Measurements from ENCODE around the gene CDCA7.
"Not testable (repeated sequence)": the region's sequence is repeated elsewhere in the genome, so short reads cannot be mapped to it uniquely, and the experiment has no call there.

CDCA7 gene

DNA sequence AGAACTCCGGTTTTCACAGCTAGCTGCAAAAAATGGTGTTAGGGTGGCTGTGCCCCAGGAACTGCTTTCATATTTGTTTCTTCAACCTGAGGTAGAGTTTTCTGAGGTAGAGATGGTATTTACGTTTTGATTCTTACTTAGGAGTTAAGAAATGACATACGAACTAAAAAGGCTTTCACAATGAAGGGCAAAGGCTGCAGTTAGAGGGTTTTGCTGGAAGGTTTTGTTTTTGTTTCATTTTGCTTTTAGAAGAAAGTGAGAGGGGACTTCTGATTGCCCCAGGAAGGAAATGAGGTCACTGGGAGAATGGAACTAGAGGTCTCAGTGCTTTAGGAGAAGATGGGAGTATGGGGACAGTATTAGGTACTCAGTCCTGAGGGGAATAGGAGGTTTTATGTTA lies 15.5 kb downstream of the CDCA7 start:
- no peak overlapping the region for H3K27ac ChIP-seq
- TF ChIP-seq, protein P1, sequence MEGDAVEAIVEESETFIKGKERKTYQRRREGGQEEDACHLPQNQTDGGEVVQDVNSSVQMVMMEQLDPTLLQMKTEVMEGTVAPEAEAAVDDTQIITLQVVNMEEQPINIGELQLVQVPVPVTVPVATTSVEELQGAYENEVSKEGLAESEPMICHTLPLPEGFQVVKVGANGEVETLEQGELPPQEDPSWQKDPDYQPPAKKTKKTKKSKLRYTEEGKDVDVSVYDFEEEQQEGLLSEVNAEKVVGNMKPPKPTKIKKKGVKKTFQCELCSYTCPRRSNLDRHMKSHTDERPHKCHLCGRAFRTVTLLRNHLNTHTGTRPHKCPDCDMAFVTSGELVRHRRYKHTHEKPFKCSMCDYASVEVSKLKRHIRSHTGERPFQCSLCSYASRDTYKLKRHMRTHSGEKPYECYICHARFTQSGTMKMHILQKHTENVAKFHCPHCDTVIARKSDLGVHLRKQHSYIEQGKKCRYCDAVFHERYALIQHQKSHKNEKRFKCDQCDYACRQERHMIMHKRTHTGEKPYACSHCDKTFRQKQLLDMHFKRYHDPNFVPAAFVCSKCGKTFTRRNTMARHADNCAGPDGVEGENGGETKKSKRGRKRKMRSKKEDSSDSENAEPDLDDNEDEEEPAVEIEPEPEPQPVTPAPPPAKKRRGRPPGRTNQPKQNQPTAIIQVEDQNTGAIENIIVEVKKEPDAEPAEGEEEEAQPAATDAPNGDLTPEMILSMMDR (conservative IDR thresholded peaks at IDR 0.05), result no peak

DNA sequence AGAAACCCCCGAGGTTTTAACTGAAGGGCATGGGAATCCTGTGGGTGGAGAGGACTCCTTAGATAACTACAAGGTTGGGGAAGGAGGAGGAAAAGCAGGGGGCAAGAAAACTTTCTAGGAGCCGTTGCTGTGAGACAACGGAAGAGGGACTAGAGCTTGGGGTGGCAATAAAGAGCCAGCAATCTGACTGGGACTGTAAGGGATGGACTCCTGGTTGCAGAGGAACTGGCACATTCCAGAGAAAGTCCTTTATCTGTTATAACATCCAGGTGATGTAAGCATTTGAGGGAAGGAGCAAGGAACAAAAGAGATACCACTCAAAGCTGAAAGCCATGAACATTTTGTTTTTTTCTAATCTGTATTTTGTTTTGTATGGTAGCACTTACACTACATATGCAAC lies 16.4 kb downstream of the CDCA7 start:
- no peak overlapping the region for H3K27ac ChIP-seq
- TF ChIP-seq, protein P1 (conservative IDR thresholded peaks at IDR 0.05), result no peak

DNA sequence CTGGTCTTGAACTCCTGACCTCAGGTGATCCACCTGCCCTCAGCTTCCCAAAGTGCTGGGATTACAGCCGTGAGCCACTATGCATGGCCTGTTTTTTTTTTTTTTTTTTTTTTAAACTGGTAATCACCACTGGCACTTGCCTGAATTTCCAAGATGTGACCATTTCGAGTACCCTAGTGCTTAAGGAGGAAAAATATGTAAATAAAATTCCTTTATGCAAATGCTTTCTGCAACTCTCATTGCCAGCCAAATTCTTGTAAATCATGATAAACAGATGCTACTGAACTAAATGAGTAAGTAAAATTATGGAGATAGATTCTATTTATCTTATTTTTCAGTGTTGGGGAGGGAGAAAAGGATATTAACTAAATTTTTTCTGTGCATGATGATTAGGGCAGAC lies 18.6 kb downstream of the CDCA7 start:
- H3K27ac ChIP-seq, result no peak overlapping the region
- TF ChIP-seq, protein P1 (conservative IDR thresholded peaks at IDR 0.05), result no peak

DNA sequence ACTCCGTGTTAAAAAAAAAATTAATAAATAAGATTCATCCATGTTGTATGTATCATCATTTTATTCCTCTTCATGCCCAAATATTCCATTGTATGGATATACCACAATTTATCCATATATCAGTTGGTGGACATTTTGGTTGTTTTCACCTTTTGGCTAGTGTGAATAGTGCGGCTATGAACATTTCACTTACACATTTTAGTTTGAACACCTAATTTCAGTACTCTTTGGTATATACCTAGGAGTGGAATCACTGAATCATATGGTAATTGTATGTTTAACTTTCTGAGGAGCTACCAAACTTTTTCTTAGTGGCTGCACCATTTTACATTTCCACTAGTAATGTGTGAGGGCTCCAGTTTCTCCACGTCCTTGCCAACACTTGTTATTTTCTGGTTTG lies 20.0 kb downstream of the CDCA7 start:
- H3K27ac ChIP-seq, result no peak overlapping the region
- TF ChIP-seq, protein P1 (conservative IDR thresholded peaks at IDR 0.05), result no peak

DNA sequence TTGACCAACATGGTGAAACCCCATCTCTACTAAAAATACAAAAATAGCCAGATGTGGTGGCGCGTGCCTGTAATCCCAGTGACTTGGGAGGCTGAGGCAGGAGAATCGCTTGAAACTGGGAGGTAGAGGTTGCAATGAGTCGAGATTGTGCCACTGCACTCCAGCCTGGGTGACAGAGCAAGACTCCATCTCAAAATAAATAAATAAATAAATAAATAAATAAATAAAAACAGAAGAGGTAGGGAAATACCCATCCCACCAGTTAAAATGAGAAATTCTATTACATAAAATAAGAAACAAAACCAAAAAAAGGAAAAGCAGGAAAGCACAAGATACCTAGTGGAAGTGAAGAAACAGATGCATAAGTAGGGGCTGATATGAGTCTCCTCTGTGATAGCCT lies 30.9 kb downstream of the CDCA7 start:
- not testable (repeated sequence) for H3K27ac ChIP-seq

DNA sequence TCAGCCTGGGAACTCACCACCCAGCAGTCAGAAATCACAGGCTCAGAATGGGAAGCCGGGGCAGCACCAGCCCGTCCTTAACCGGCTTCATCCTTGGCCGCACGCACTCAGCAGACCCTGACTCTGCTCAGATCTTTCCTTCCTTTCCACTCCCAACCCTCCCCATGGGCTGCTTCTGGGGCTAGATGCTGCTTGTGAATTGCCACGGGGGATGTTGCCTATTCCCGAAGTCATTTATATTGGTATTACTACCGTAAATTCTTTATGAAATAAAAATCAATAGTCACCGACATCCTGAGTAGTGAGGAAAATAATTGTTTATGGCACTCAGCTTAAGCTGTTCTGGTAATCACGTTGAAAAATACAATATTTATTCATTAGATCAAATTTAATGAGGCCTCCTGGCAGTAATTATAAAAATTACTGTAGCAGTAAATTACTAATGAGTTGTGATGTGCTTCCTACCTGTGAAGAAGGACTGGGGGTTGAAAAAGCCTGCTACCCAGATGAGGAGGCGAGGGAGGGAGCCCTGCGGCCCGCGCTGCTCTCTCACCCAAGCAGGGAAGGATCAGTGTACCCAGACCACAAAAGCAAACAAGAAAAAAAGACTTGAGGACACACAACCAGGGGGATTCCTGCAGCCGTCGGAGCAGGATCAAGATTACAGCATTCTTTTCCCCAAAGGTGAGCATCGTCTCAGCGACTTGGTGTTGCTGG lies 31.5 kb downstream of the CDCA7 start:
- no peak overlapping the region for H3K27ac ChIP-seq
- TF ChIP-seq, protein P1 (conservative IDR thresholded peaks at IDR 0.05), result no peak

DNA sequence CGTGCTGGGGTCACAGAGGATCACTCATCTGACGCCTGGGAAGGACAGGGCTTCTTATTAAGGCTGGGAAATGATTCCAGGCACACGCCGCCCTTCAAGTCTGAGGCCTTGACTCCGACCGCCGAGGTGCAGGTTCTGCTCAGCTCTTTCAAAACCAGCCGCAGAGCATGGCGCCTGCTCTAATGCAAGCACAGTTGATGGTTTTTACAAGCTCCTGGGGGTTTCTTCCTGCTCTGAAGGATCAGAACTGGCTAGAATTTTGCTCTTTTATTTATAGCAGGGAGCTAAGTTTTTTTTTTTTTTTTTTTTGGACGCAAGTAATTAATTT lies 32.0 kb downstream of the CDCA7 start:
- TF ChIP-seq, protein P1 (conservative IDR thresholded peaks at IDR 0.05), result no peak
- no peak overlapping the region for H3K27ac ChIP-seq

DNA sequence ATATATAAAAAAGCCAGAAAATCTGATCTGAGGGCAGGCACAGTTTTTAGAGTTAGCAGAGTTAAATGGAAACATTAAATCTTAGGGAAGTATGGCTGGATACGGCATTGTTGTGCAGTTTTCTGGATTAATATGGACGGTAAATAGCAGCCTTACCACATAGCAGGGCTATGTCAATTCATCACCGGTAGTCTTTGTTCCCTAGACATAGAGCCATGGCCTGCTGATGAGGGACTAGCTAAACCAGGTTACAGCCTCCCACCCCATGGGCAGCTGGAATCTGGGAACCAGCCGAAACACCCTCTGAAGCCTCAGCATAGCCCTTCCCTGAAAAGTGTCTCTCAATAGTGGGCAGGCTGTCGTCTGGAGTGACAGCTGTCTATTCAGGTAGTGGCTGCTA lies 32.4 kb downstream of the CDCA7 start:
- TF ChIP-seq, protein P1 (conservative IDR thresholded peaks at IDR 0.05), result no peak
- no peak overlapping the region for H3K27ac ChIP-seq

All from VCaP (cell line).